SU-DHL-6 (cell line): Measurements from ENCODE around the gene MAT2A.
A peak's percentile ranks its signal among the peaks of the same experiment; 100 is the strongest.

Experiments
- H2AFZ ChIP-seq: fragments of 200-600 bp; sonication (generic); 2 replicates; pipeline ENCODE4 v1.6.1; 2014; ENCODE audit warnings: low read depth, mild to moderate bottlenecking, moderate library complexity, mixed read lengths, antibody characterized with exemption, low read length; ENCODE audit not compliant: severe bottlenecking
- H3F3A ChIP-seq: fragments of 200-600 bp; shearing (Covaris generic); 2 replicates; pipeline ENCODE4 v1.6.0; 2016; ENCODE audit warnings: antibody characterized with exemption, mild to moderate bottlenecking; ENCODE audit not compliant: insufficient read depth
- H3K27ac ChIP-seq: fragments of 200-600 bp; sonication (generic); 2 replicates; pipeline ENCODE4 v1.5.1; 2016; ENCODE audit warnings: low read depth, mild to moderate bottlenecking, low read length, moderate library complexity, mixed read lengths
- H3K27me3 ChIP-seq: fragments of 200-600 bp; sonication (generic), shearing (Covaris generic); 2 replicates; pipeline ENCODE4 v1.6.0; 2014; ENCODE audit warnings: mild to moderate bottlenecking, low read length
- H3K36me3 ChIP-seq: fragments of 200-600 bp; sonication (generic); 2 replicates; pipeline ENCODE4 v1.6.1; 2014; ENCODE audit warnings: mild to moderate bottlenecking, low read length, mixed read lengths
- H3K4me2 ChIP-seq: fragments of 300-600, 200-600 bp; shearing (Covaris generic), sonication (generic); 2 replicates; pipeline ENCODE4 v1.6.0; 2014; ENCODE audit warnings: low read length, low read depth, mild to moderate bottlenecking; ENCODE audit not compliant: poor library complexity, severe bottlenecking
- H3K4me3 ChIP-seq: fragments of 200-600 bp; sonication (generic); 2 replicates; pipeline ENCODE4 v1.5.1; 2014; ENCODE audit warnings: antibody characterized with exemption, low read length, mild to moderate bottlenecking, mixed read lengths; ENCODE audit not compliant: insufficient read depth, poor library complexity, severe bottlenecking
- H3K79me2 ChIP-seq: fragments of 200-600 bp; sonication (generic); 2 replicates; pipeline ENCODE4 v1.6.1; 2014; ENCODE audit warnings: mild to moderate bottlenecking, low read length, moderate library complexity; ENCODE audit not compliant: insufficient read depth
- H3K9ac ChIP-seq: fragments of 200-600 bp; sonication (generic); 2 replicates; pipeline ENCODE4 v1.7.0; 2014; ENCODE audit warnings: mild to moderate bottlenecking, low read length
- H3K9me2 ChIP-seq: fragments of 200-600 bp; sonication (generic); replicated peaks from 2 replicates; pipeline ENCODE4 v1.6.1; 2014; ENCODE audit warnings: low read length; ENCODE audit not compliant: insufficient read depth
- H3K9me3 ChIP-seq: fragments of 200-600 bp; sonication (generic); 2 replicates; pipeline ENCODE4 v1.6.1; 2014; ENCODE audit warnings: low read length, mixed read lengths; ENCODE audit not compliant: insufficient read depth
- H4K20me1 ChIP-seq: fragments of 200-600 bp; sonication (generic); 2 replicates; pipeline ENCODE4 v1.6.1; 2014; ENCODE audit warnings: low read depth, mild to moderate bottlenecking, antibody characterized with exemption, low read length, moderate library complexity, mixed read lengths
- EZH2phosphoT487 ChIP-seq: fragments of 200-600 bp; sonication (generic), shearing (Covaris generic); conservative IDR thresholded peaks from 2 replicates; pipeline ENCODE4 v1.6.1; 2018; ENCODE audit warnings: mild to moderate bottlenecking, antibody characterized with exemption, low read length, moderate library complexity, mixed read lengths
- TF ChIP-seq, protein P1 (sequence below): fragments of 200-600 bp; sonication (generic); IDR thresholded peaks from one replicate; pipeline ENCODE4 v1.5.1; 2017; ENCODE audit warnings: antibody characterized with exemption, mild to moderate bottlenecking, low read length, moderate library complexity; ENCODE audit not compliant: insufficient read depth, poor library complexity, severe bottlenecking

Gene MAT2A

DNA sequence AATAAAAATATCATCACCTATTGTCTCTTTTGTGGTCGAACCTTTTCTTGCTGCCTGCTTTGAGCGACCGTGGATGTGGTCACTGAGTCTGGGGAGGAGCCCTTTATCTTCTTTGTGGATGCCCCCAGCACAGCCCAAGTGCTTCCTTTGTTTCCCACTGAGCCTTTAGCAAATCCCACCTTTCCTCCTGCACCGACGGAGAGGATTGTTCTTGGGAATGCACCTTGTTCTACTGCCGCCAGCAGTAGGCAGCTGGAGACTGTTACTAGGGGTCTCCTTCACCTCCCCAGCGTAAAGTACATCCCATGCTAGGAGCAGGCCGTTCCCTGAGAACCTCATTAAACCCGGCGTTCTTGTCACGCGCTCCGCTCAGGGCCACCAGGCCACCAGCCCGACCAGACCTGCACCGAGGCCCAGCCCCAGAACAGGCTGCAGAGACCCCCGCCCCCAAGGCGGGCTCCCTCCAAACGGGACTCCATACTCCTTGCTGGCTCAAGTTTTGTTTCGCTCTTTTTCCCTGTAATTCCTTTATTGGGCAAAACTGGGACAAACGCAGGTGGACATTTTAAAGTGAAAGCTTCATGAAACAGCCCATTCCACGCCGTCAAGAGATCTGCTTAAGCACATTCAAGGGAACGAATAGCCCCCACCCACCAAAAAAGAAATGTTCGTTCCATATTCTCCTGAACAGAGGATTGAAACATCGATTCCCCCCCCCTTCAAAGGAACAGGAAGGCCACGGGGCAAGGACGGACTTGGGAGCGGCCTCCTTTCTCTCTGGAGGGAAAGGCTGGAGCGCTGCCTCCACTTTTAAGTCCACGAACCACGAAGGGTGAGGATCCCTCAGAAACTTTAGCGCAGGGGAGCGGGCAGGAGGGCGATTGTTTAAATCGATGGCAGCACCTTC is 1.1 kb upstream of the MAT2A start:
- H3K9ac ChIP-seq = peak overlapping the region; percentile 99
- H3K9me2 ChIP-seq = no peaks in the 10 kb centered on the region
- no peaks in the 10 kb centered on the region for H3K9me3 ChIP-seq
- H3K79me2 ChIP-seq = peaks cover 45% of the 10 kb centered on the region
- peak overlapping the region; percentile 92 for H3K27ac ChIP-seq
- TF ChIP-seq EZH2phosphoT487 = no peak
- TF ChIP-seq, protein P1, sequence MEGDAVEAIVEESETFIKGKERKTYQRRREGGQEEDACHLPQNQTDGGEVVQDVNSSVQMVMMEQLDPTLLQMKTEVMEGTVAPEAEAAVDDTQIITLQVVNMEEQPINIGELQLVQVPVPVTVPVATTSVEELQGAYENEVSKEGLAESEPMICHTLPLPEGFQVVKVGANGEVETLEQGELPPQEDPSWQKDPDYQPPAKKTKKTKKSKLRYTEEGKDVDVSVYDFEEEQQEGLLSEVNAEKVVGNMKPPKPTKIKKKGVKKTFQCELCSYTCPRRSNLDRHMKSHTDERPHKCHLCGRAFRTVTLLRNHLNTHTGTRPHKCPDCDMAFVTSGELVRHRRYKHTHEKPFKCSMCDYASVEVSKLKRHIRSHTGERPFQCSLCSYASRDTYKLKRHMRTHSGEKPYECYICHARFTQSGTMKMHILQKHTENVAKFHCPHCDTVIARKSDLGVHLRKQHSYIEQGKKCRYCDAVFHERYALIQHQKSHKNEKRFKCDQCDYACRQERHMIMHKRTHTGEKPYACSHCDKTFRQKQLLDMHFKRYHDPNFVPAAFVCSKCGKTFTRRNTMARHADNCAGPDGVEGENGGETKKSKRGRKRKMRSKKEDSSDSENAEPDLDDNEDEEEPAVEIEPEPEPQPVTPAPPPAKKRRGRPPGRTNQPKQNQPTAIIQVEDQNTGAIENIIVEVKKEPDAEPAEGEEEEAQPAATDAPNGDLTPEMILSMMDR = no peak
- peak overlapping the region; percentile 90 for H2AFZ ChIP-seq
- peaks cover 40% of the 10 kb centered on the region for H3F3A ChIP-seq
- peaks cover 32% of the 10 kb centered on the region for H4K20me1 ChIP-seq
- H3K27me3 ChIP-seq = no peaks in the 10 kb centered on the region
- peak overlapping the region; percentile 100 for H3K4me2 ChIP-seq
- peak overlapping the region; percentile 99 for H3K4me3 ChIP-seq
- peaks cover 32% of the 10 kb centered on the region for H3K36me3 ChIP-seq

DNA sequence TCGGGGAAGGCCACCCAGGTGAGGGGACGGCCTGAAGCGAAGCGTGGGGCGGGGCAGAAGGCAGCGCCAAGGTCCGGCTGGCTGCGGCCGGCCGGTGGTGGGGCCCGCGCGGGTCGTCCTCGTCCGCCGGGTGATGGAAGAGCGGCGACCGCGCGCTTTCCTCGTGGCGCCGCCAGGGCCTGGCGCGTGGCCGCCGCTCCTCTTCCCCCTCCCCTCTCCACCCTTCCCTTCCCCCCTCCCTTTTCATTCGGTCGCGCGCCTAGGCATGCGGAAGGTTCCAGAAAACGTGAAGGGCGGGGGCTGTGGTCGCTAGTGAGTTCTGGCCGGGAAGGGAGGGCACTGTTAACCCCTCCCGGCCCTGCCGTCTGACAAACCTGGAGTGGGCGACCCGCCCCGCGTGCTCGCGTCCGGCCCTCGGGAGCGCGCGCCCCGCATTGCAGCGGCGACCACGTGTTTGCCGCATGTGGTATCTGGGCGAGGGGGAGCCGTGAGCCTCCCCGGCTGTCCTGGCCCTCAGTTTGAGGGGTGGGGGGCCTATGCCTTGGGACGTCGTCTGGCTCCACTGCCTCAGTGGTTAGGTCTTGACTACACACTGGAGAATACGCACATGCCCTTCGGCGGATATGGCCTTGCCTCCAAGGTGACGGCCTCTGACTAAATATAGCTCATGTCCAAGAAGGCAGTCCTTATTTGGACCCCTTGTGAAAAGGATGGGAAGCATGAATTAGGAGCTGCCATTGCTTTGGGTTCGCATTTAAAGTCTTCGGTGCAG is 579 bp downstream of the MAT2A start:
- H4K20me1 ChIP-seq = peaks cover 36% of the 10 kb centered on the region
- H3K9me3 ChIP-seq = no peaks in the 10 kb centered on the region
- no peak overlapping the region for H2AFZ ChIP-seq
- H3K4me3 ChIP-seq = peak overlapping the region; percentile 99
- H3K36me3 ChIP-seq = peaks cover 40% of the 10 kb centered on the region
- peaks cover 51% of the 10 kb centered on the region for H3F3A ChIP-seq
- H3K9me2 ChIP-seq = no peaks in the 10 kb centered on the region
- peak overlapping the region; percentile 100 for H3K4me2 ChIP-seq
- peaks cover 45% of the 10 kb centered on the region for H3K79me2 ChIP-seq
- no peaks in the 10 kb centered on the region for H3K27me3 ChIP-seq
- H3K9ac ChIP-seq = peak overlapping the region; percentile 99
- no peak for TF ChIP-seq EZH2phosphoT487
- TF ChIP-seq, protein P1 = no peak
- H3K27ac ChIP-seq = peak overlapping the region; percentile 92

DNA sequence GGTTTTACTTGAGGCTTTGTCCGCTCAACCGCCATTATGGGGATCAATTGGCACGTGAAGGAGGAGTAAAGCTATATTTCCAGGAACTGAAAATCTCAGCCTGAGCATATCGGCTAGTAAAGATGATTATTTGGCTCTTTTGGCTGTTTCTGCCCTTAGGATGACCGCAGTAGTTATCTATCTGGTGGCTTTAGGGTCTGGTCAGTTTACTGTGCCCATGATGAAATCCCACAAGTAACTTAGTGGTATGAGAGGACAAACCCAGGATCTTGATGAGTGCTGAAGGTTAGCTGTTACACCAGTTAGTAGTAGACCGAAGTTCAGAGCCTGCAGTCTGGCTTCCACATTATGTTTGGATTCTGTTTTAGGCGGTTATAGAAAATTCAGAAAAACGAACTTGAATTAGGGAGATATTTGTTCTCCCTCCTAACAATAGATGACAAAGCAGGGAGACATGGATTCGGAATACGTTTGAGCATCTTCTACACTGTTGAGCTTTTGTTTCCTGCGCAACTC is 1.2 kb downstream of the MAT2A start:
- peaks cover 37% of the 10 kb centered on the region for H4K20me1 ChIP-seq
- H3K4me2 ChIP-seq = peak overlapping the region; percentile 100
- H3K27me3 ChIP-seq = no peaks in the 10 kb centered on the region
- H3K27ac ChIP-seq = peak overlapping the region; percentile 92
- peak overlapping the region; percentile 99 for H3K4me3 ChIP-seq
- peak overlapping the region; percentile 99 for H3K9ac ChIP-seq
- no peaks in the 10 kb centered on the region for H3K9me3 ChIP-seq
- H2AFZ ChIP-seq = no peak overlapping the region
- H3K9me2 ChIP-seq = no peaks in the 10 kb centered on the region
- peaks cover 40% of the 10 kb centered on the region for H3K36me3 ChIP-seq
- H3F3A ChIP-seq = peaks cover 56% of the 10 kb centered on the region
- H3K79me2 ChIP-seq = peaks cover 45% of the 10 kb centered on the region
- TF ChIP-seq, protein P1 = no peak
- no peak for TF ChIP-seq EZH2phosphoT487
